Measurements from ENCODE around the gene ITGA5.

The ITGA5 gene

GRCh38 chr12:54387114-54387467 is 32.0 kb downstream of the ITGA5 start:
- DNase-seq = no peak

- no peak for DNase-seq
Observed at GRCh38 chr12:54386403-54387113, 32.5 kb downstream of the ITGA5 start.

DNA sequence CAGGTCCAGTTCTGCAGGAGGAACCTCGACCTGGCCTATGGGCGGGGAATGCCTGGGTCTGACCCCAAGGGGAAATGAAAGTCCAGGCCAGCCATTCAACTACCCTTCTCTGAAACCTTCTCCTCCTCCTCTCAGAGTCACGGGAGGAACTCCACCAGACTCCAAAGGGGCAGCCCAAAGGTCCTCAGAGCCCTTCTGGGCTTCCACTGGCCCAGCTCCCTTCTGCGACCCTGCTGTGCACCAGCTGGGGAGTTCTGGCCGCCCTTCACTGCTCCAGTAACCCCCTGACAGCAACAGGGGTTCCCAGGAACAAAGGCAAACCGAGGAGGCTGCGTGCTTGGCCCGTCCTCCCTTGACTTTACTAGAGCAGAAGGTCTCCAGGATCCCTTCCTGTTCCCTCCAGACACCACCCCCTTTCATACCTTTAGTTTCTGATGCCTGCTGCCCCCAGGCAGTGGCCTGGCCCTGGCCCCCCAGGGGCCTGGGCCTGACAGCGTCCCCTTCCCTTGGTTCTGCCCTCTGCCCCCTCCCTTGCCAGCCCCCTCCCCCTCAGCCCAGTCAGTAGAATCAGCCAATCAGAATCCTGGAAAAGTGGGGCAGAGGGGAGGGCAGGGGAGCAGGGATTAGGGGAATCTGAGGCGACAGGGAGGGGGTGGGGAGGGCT is 33.7 kb downstream of the ITGA5 start:
- no peak for DNase-seq

- no peak for DNase-seq
Observed at GRCh38 chr12:54384591-54385041, 34.5 kb downstream of the ITGA5 start, which contains the start of gene ZNF385A. Gene ZNF385A (minus strand): TSS chr12:54384733. CDS start chr12:54384514, 219 bp downstream.

GRCh38 chr12:54383041-54383609 is 35.9 kb downstream of the ITGA5 start:
- no peak for DNase-seq

DNA sequence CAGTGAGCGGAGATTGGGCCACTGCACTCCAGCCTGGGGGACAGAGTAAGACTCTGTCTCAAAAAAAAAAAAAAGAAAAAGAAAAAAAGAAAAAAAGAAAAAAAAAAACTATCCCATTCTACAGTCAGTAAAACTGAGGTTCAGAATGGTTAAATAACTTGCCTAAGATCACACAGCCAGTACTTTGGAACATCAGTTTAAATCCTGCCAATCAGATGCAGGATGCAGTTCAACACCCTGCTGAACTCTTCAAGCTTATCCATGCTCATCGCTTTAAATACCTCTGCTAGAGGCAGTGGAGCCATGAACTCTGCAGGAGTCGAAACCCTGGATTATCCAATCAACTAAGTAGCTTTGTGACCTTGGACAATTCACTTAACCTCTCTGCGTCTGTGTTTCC is 37.9 kb downstream of the ITGA5 start:
- no peak for DNase-seq

DNA sequence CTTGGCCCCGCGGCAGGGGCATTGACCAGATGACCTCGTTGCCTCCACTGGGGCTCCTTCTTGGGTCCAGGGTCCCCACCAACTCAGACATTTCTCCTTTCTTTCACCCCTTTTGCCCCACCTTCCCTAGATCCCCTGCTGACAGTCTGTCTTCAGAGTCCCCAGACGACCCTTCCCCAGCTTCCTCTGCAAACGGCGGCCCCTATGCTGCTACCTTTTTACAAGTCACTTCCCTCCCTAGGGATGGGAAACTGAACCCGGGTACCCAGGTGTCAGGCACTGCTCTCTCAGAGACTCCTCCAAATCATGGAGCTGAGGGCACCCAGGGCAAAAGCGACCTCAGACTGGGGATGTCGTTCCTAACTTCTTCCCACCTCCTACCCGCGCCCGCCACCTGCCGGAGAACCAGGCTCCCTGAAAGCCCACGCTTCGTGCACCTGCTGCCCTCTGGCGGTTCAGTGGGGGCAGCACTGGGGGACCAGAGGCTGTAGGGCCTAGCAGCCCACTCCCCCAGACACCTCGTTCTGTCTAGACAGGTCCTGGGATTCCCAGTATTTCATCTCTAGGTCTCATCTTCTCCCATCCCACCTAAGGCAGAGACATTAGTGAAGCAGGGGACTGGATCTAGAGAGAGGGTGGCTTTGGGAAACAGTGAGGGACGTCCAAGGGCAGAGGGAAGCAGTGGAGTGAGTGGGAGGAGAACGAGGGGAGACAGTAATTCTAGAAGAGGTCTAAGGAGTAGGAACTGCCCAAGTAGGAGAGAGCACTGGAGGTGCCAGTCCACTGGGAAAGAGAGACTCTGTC is 39.5 kb downstream of the ITGA5 start:
- peak; percentile 65 for DNase-seq

DNA sequence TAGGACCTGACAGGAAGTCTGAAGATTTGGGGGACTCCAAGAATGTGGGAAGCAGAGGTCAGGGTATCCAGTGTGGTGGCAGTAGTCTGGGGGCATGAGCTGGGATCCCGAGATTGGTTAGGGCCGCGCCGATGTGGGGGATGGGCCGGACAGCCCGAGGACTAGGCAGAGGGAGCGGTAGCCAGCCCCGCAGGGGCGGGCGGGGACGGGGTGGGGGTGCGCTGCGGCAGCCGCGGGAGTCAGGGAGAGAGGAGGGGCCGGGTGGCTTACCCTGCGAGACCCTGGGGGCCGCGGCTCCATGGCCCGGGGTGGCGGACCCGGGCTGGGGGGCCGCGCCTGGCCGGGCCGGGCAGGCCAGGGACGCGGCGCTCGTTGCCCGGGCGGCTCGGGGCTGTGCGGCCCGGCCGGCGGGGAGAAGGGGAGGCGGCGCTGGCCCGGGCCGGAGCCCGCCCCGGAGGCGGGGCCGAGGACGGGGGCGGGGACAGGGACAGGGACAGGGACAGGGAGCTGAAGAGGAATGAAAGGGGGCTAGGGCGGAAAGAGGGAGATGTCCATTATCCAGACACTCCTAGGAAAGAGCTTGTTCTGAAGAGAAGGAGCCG is 40.2 kb downstream of the ITGA5 start:
- DNase-seq = peak; percentile 34

- DNase-seq = no peak
Observed at GRCh38 chr12:54377797-54378515, 41.1 kb downstream of the ITGA5 start.

DNA sequence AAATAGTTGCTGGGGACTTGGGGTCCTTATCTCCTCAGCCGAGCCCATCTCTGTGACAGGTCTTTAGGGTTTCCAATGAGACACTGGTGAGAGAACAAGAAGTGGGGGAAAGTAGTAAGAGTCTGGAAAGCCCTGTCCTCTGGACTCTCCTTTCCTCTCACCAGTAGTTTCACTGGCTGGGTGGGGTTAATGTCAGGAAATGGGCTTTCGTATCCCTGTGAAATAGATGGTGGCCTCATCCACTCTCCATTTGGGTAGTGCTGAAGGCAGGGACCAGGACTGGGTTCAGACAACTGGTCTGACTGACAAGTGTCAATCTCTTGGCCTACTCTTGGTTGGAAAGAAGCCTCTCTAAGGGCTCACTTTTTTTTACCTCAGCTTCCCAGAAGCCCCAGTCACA is 42.1 kb downstream of the ITGA5 start:
- DNase-seq = no peak

- DNase-seq = no peak
Observed at GRCh38 chr12:54376596-54376995, 42.5 kb downstream of the ITGA5 start.

GRCh38 chr12:54375259-54375579 is 43.8 kb downstream of the ITGA5 start:
- DNase-seq = no peak

DNA sequence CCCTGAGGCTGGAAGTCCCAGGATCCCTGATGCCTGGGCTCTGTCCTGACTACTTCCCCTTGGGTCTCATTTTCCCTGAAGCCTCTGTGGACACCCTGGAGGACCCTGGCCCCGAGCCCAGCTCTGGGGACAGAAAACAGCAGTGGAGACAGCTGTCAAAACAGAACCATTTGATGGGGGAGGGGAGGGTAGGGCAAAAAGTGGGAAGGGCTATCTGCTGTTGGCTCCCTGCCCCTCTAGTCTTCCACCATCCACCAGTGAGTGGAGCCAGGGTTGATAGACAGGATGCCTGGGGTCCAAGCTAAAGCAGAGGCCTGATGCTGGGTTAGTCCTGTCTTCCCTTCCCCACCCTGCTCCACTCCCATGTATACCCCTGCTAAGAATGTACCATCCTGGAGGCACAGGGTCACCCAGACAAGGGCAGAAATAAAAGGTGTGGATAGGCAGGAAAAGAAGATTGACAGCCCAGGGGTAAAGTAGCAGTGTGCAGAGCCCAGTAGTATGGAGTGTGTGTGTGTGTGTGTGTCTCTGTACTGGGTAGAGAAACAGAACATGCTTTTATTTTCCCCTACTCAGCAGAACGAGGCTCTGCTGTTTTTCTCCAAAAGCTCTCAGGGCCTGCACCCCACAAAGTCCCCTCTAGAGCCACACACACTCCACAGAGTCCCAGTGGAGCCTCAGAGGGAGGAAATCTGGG is 44.4 kb downstream of the ITGA5 start:
- DNase-seq = peak; percentile 83

GRCh38 chr12:54373649-54374561 is 45.2 kb downstream of the ITGA5 start:
- DNase-seq = no peak

- no peak for DNase-seq
Observed at GRCh38 chr12:54372113-54372806, 46.8 kb downstream of the ITGA5 start.

DNA sequence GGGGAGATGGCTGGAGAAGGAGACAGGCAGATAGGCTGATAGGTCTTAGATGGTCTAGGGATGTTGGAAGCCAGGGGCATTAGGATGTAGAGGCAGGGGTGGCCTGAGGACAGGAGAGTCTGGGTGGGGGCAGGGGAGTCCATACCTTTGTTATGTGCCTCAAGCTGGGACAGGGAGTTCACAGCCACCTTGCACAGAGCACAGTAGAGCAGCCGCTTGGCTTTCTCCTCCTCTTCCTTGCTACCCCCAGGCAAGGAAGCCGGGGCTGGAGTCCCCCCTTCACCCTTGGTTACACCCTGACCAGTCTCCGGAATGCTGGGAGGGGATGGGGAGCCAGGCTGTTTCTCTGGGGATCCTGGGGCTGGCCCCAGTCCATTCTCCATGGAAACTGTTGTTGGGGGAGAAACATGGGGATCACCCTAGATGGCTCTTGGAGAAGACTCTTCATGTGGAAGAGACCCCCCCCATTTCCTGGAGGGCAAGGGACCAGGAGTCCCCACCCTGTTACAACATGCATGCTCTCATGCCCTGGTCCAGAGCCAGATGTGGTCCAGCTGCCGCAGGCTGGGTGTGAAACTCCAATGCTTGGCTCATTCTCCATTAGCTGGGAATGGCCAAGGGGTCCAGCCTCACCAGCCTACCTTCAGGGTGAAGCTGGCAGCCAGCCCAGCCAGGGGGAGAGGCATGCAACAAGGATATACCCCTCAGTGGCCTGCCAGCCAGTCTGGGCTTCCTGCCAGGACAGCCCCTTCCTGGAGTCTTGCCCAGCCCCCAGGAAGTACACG is 47.5 kb downstream of the ITGA5 start:
- DNase-seq = peak; percentile 84

GRCh38 chr12:54370171-54370730 is 48.8 kb downstream of the ITGA5 start:
- DNase-seq = no peak

- no peak for DNase-seq
Observed at GRCh38 chr12:54369597-54370131, 49.4 kb downstream of the ITGA5 start.

All from SHP77 treated with DMSO at 0.1 percent for 48 hours (cell line).